ENCODE measurements around the gene GCAT.
A peak's percentile ranks its signal among the peaks of the same experiment; 100 is the strongest.

Gene GCAT

DNA sequence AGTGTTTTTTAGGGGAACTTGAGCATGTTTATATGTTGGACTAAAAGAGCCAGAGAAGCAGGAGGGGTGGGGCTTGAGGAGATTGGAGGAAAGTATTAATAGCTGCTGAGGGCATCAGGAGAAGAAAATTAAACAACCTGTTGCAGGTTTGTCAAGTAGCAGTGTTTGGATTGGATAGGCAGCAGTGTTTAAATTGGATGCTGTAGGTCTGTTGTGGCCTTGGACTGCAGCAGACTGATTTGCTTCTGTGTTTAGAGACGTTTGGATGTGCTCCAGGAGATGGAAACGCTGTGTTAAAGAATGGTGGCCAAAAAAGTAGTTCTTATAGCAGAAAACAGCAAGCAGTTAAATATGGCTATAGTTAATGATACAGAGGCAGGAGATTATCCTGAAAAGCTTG is 47.2 kb downstream of the GCAT start:
- no peak for TF ChIP-seq CTCF (conservative IDR thresholded peaks at IDR 0.05; ENCODE audit: low read depth)
- ChIA-PET POLR2A (ENCODE audit: low non-redundant PET) (no interaction called here), CTCF (no interaction called here)
- no peak for DNase-seq (ENCODE audit: low spot score)
- peak overlapping the region; percentile 36; the same call in 1 of the 2 replicates for H3K27ac ChIP-seq

DNA sequence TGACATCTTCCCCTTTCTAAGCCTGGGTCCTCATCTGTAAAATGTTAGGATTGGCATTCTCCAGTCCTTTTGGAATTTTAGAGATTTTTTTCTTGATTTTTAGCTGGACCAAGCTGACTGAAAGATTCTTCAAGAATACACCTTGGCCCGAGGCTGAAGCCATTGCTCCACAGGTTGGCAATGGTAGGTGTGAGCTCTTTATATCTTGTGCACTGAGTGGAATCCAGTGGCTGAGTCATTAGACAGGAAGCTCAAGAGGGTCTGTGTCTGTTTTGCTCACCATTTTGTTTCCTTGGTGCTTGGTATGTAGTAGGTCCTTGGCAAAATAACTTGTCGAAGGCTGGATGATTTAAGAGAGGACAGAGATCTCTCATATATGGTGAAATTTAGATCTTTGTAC is 47.7 kb downstream of the GCAT start:
- CTCF ChIA-PET = no interaction called here

GRCh38 chr22:37860796-37861421 is 53.2 kb downstream of the GCAT start:
- no peak for TF ChIP-seq CTCF (conservative IDR thresholded peaks at IDR 0.05; ENCODE audit: low read depth)
- POLR2A ChIA-PET (ENCODE audit: low non-redundant PET) = no interaction called here
- CTCF ChIA-PET = no interaction called here
- H3K27ac ChIP-seq = peak overlapping the region; percentile 37; the same call in 1 of the 2 replicates
- DNase-seq (ENCODE audit: low spot score) = no peak

More for the DNA sequence above, 47.7 kb downstream of the GCAT start:
- no peak overlapping the region for H3K27ac ChIP-seq
- no peak for DNase-seq (ENCODE audit: low spot score)
- POLR2A ChIA-PET (ENCODE audit: low non-redundant PET) = interaction anchor here (0.5 kb wide), 1 partner anchor 79 kb away, joined by 7 read pairs; no protein-coding TSS in a partner anchor
- TF ChIP-seq CTCF (conservative IDR thresholded peaks at IDR 0.05; ENCODE audit: low read depth) = no peak

DNA sequence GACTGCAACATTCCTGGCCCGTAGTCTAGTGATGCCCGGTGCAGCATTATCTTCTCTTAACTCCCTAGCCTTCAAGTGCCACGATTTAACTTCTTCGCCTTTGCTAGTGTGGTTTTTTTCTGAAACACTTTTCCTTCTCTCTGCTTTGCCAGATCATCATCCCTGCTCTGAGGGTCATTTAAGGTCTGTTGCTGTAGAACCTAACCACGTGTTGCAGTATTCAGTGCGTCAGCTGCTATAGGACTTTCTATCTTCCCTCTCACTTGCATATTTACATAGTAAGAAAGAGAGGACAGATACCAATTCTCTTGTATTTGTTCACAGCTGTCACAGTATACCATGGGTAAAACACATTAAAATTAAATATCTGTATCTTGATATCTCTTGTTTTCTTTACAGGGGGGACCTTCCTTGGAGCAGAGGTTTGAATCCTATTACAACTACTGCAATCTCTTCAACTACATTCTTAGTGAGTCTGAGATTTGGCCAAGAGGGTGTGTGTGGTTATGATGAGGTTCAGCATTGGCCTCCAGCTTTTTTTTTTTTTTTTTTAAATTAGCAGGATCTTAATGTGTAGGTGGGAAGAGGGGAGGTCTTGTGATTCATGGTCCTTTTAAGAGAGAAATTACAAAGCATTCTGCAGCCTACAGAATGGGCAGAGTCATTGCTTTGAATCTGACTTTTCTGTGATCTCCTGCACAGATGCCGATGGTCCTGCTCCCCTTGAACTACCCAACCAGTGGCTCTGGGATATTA is 55.0 kb downstream of the GCAT start:
- H3K27ac ChIP-seq = no peak overlapping the region
- ChIA-PET POLR2A (ENCODE audit: low non-redundant PET) (no interaction called here), CTCF (interaction anchor here (0.5 to 1.3 kb wide), 5 partner anchors 12 to 227 kb away, joined by 3 to 7 read pairs (median 4); no protein-coding TSS in a partner anchor)
- no peak for DNase-seq (ENCODE audit: low spot score)
- TF ChIP-seq CTCF (conservative IDR thresholded peaks at IDR 0.05; ENCODE audit: low read depth) = no peak

GRCh38 chr22:37865510-37865909 is 57.8 kb downstream of the GCAT start:
- no peak for TF ChIP-seq CTCF (conservative IDR thresholded peaks at IDR 0.05; ENCODE audit: low read depth)
- ChIA-PET POLR2A (ENCODE audit: low non-redundant PET) (no interaction called here), CTCF (no interaction called here)
- no peak overlapping the region for H3K27ac ChIP-seq
- DNase-seq (ENCODE audit: low spot score) = no peak
